ENCODE data around the gene THRAP3. TPM values are rescaled to one million over a fixed set of nuclear protein-coding genes. Genes with fewer than 3 reads are reported as not detected.

THRAP3 gene
- total RNA-seq, 4 donors from 2014 or later = 25.8 to 73.7 (median 59.9) TPM

DNA sequence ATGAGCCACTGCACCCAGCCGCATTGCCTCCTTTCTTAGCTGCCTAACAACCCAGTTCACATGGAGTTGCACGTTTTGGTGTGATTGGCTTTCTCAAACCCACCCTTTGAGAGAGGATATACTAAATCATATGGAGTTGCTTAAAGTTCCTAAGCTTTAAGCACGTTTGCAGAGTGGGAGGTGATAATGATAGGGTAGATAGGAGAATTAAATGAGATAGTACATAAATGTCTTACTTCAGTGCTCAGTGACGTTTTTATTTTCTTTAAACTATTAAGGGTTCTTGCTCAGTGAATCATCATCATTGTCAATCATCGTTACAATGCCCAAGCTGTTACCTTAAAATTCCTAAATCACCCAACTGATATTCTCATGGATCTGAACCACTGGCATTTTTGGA lies 79.0 kb downstream of the THRAP3 start:
- H3K36me3 ChIP-seq = peaks cover 0 to 35% (median 16%) of the 10 kb centered on the region in 4 donors
- no peak overlapping the region for H3K4me3 ChIP-seq
- H3K27me3 ChIP-seq = no peaks in the 10 kb centered on the region
- 72 to 85% methylated on average over 4 to 5 of the region's 5 CpGs for WGBS, 2 donors (ENCODE audit: low coverage in 1 of 2)
- H3K4me1 ChIP-seq = peaks cover 11 to 33% (median 28%) of the 10 kb centered on the region in 4 donors
- in situ Hi-C loops (cut with MboI; ENCODE audit: low pct_ligation_motif_present in 1 of 4, low pct_unique_long_range_greater_than_20kb in 1 of 4, low sequenced_read_pairs in 3 of 4) (no loop called here), intact Hi-C loops (cut with DNase I; ENCODE audit: low total_unique reads) (no loop called here)
- no peaks in the 10 kb centered on the region for H3K9me3 ChIP-seq
- no peak for DNase-seq
- no peak overlapping the region for H3K27ac ChIP-seq
- TF ChIP-seq POLR2AphosphoS5 (IDR thresholded peaks at IDR 0.05) (no peak), EP300 (IDR thresholded peaks at IDR 0.05; ENCODE audit: low read depth) (no peak), POLR2A (IDR thresholded peaks at IDR 0.05) (no peak)
- TF ChIP-seq, protein P1, sequence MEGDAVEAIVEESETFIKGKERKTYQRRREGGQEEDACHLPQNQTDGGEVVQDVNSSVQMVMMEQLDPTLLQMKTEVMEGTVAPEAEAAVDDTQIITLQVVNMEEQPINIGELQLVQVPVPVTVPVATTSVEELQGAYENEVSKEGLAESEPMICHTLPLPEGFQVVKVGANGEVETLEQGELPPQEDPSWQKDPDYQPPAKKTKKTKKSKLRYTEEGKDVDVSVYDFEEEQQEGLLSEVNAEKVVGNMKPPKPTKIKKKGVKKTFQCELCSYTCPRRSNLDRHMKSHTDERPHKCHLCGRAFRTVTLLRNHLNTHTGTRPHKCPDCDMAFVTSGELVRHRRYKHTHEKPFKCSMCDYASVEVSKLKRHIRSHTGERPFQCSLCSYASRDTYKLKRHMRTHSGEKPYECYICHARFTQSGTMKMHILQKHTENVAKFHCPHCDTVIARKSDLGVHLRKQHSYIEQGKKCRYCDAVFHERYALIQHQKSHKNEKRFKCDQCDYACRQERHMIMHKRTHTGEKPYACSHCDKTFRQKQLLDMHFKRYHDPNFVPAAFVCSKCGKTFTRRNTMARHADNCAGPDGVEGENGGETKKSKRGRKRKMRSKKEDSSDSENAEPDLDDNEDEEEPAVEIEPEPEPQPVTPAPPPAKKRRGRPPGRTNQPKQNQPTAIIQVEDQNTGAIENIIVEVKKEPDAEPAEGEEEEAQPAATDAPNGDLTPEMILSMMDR (IDR thresholded peaks at IDR 0.05) = no peak

DNA sequence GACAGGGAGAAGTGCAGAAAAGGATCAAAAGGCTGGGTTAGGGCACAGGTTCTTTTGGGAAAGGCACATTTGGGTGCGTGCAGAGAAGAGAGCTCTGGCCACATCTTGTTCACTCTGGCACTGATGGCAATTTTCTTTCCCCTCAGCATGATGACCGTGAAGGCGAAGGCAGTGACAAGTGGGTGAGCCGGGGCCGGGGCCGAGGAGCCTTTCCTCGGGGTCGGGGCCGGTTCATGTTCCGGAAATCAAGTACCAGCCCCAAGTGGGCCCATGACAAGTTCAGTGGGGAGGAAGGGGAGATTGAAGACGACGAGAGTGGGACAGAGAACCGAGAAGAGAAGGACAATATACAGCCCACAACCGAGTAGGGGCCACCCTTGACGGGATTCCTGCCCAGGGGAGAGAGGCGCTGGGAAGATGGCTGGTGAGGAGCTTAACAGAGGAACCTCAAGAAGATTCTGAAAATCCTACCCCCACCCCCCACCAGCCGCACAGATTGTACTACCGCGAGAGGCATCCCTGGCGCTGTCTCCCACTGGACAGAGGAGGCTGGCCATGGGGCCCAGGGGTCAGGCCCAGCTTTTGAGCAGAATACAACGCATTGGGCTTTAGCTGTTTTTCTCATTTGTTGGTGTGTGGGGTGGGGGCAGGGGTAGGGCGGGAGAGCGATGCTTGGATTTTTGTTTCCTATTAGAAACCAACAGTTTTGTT lies 79.6 kb downstream of the THRAP3 start:
- Histone ChIP-seq H3K4me1 (peaks cover 11 to 33% (median 28%) of the 10 kb centered on the region in 4 donors), H3K9me3 (no peaks in the 10 kb centered on the region), H3K27me3 (no peaks in the 10 kb centered on the region), H3K27ac (no peak overlapping the region), H3K4me3 (no peak overlapping the region), H3K36me3 (peaks cover 0 to 33% (median 16%) of the 10 kb centered on the region in 4 donors)
- DNase-seq = no peak
- in situ Hi-C loops (cut with MboI; ENCODE audit: low pct_ligation_motif_present in 1 of 4, low pct_unique_long_range_greater_than_20kb in 1 of 4, low sequenced_read_pairs in 3 of 4) = no loop called here
- TF ChIP-seq POLR2A (IDR thresholded peaks at IDR 0.05) (no peak), POLR2AphosphoS5 (IDR thresholded peaks at IDR 0.05) (no peak), EP300 (IDR thresholded peaks at IDR 0.05; ENCODE audit: low read depth) (no peak)
- TF ChIP-seq, protein P1 (IDR thresholded peaks at IDR 0.05) = no peak
- WGBS, 2 donors (ENCODE audit: low coverage in 1 of 2) = 92 to 93% methylated on average over 10 to 23 of the region's 23 CpGs
- intact Hi-C loops (cut with DNase I; ENCODE audit: low total_unique reads) = no loop called here

DNA sequence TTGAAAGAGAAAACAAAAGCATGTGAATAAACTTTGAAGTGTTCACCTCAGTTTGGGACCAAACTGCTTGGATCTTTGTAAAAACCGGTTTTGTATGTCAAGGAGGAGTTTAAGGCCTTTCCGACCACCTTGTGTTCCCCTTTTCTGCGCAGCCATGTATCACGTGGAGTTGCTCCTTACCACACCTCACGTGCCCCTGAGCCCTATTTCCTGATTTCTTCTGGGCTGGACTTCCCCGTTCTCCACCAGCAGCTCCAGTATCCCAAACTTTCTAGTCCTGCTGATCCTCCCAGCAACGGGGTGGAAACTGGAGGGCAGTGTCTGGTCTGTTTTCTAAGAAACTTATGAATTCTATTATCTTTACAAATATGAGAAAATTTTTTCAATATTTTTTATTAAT lies 80.3 kb downstream of the THRAP3 start:
- Histone ChIP-seq H3K9me3 (no peaks in the 10 kb centered on the region), H3K4me3 (no peak overlapping the region), H3K27ac (peak overlapping the region in 1 of 4 donors; percentile 91), H3K4me1 (peaks cover 11 to 31% (median 26%) of the 10 kb centered on the region in 4 donors), H3K36me3 (peaks cover 0 to 28% (median 16%) of the 10 kb centered on the region in 4 donors), H3K27me3 (no peaks in the 10 kb centered on the region)
- DNase-seq = no peak
- TF ChIP-seq, protein P1 (IDR thresholded peaks at IDR 0.05) = no peak
- TF ChIP-seq EP300 (IDR thresholded peaks at IDR 0.05; ENCODE audit: low read depth) = no peak
- TF ChIP-seq POLR2A (IDR thresholded peaks at IDR 0.05) = no peak
- no peak for TF ChIP-seq POLR2AphosphoS5 (IDR thresholded peaks at IDR 0.05)
- in situ Hi-C loops (cut with MboI; ENCODE audit: low pct_ligation_motif_present in 1 of 4, low pct_unique_long_range_greater_than_20kb in 1 of 4, low sequenced_read_pairs in 3 of 4) (no loop called here), intact Hi-C loops (cut with DNase I; ENCODE audit: low total_unique reads) (no loop called here)
- WGBS, 2 donors (ENCODE audit: low coverage in 1 of 2) = 63 to 69% methylated on average over 7 of the region's 7 CpGs

DNA sequence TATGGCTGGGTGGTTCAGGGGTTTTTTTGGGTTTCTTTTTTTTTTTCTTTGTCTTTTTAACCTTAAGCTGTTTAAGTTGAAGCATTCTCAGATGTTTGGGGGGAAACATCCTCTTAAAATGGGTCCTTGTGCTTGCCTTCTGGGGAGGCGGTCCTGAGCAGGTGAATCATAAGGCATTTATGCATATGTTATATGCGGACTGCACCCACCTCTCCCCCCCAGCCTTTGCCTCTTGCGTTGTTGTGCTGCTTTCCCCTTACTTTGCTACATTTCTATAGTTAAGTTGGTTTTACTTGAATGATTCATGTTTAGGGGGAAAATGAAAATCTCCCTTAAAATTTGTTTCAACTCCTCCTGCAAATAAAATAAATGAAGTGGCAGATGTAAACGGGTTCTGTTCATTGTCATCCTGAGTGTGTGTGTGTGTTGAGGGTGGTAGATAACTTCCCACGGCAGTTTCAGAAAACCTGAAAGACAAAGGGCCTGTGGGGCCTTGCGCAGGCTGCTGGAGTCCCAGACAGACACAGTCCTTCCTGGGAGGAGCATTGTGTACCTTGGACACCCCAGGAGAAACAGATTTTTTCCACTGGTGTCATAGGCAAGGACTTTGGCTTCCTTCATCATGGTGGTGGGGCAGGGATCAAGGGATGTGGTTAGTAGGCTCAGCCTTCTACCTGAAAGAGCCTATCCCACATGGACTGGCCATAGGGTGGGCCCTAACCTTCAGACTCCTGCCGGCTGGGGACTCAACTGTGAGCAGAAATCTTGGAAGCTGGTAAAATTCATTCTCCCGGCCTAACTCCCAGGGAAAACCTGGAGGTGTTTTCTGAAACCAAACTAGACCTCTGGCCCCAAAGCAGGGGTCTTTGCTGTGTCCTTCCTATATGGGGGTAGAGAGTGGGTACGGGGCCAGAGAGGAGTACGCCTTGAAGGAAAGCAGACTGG lies 81.0 kb downstream of the THRAP3 start:
- H3K27me3 ChIP-seq = no peaks in the 10 kb centered on the region
- in situ Hi-C loops (cut with MboI; ENCODE audit: low pct_ligation_motif_present in 1 of 4, low pct_unique_long_range_greater_than_20kb in 1 of 4, low sequenced_read_pairs in 3 of 4) = no loop called here
- H3K9me3 ChIP-seq = no peaks in the 10 kb centered on the region
- H3K36me3 ChIP-seq = peaks cover 0 to 28% (median 16%) of the 10 kb centered on the region in 4 donors
- peak; percentile 40 for DNase-seq
- peaks cover 11 to 26% (median 20%) of the 10 kb centered on the region in 4 donors for H3K4me1 ChIP-seq
- H3K4me3 ChIP-seq = no peak overlapping the region
- intact Hi-C loops (cut with DNase I; ENCODE audit: low total_unique reads) = loop anchor here (1.0 to 5.0 kb wide), 2 partner anchors 42 to 788 kb away; no protein-coding TSS in a partner anchor
- TF ChIP-seq, protein P1 (IDR thresholded peaks at IDR 0.05) = no peak
- peak in 2 of 3 donors; percentile 8 to 39 for TF ChIP-seq POLR2AphosphoS5 (IDR thresholded peaks at IDR 0.05)
- peak overlapping the region; percentile 85 to 96 (median 92) for H3K27ac ChIP-seq
- 66 to 77% methylated on average over 5 to 10 of the region's 10 CpGs for WGBS, 2 donors (ENCODE audit: low coverage in 1 of 2)
